Lower lobe of right lung (tissue), 2 donors: ENCODE data around the gene DOCK10. TPM values are rescaled to one million over a fixed set of nuclear protein-coding genes. Genes with fewer than 3 reads are reported as not detected.

Experiments
- ATAC-seq, 2 donors: fragments of 200-7000 bp; cut with Tn5 transposase; one replicate each; pipeline ENCODE4 v1.9.1; 2020 to 2022; ENCODE audit warnings: mild to moderate bottlenecking in 2 of 2, moderate library complexity in 2 of 2
- DNase-seq: peaks from one replicate; pipeline ENCODE4 v3.0.0-alpha.2; 2020
- H3K27ac ChIP-seq: fragments of 200-600 bp; one replicate; pipeline ENCODE4 v1.8.0; 2022
- H3K27me3 ChIP-seq: fragments of 200-600 bp; one replicate; pipeline ENCODE4 v1.8.0; 2022; ENCODE audit warnings: low read depth
- H3K36me3 ChIP-seq: fragments of 200-600 bp; one replicate; pipeline ENCODE4 v1.8.0; 2022; ENCODE audit warnings: mild to moderate bottlenecking
- H3K4me1 ChIP-seq: fragments of 200-600 bp; one replicate; pipeline ENCODE4 v1.8.0; 2022
- H3K4me3 ChIP-seq: fragments of 200-600 bp; one replicate; pipeline ENCODE4 v1.8.0; 2022; ENCODE audit warnings: mild to moderate bottlenecking
- H3K9me3 ChIP-seq: fragments of 200-600 bp; one replicate; pipeline ENCODE4 v1.8.0; 2022
- CTCF ChIP-seq: fragments of 200-600 bp; IDR thresholded peaks from one replicate; pipeline ENCODE4 v1.8.0; 2022; ENCODE audit warnings: antibody characterized with exemption, mild to moderate bottlenecking
- intact Hi-C: fragments of 100-400 bp; cut with DNase I; formaldehyde crosslinking; loops from one replicate; pipeline ENCODE4 v1.11.0; 2022
- total RNA-seq: library from RNA; stranded (reverse); fragmentation: NEBNext Ultra II Directional; extraction: Animal tissue kit (Norgen Biotek cat#: 25700); gene quantifications from one replicate; pipeline ENCODE4 v1.2.1, GENCODE V29; 2021
- donor health status: DM: no; HTN: yes; CAD: no; lungs with severe emphysema.

Gene DOCK10
- total RNA-seq, 1 donor from 2014 or later, result 52.3 TPM

GRCh38 chr2:224892574-224893204 is 149.6 kb downstream of the DOCK10 start:
- Histone ChIP-seq H3K27ac (no peak overlapping the region), H3K27me3 (no peaks in the 10 kb centered on the region), H3K9me3 (no peaks in the 10 kb centered on the region), H3K4me1 (peaks cover 11% of the 10 kb centered on the region), H3K4me3 (no peak overlapping the region), H3K36me3 (no peaks in the 10 kb centered on the region)
- DNase-seq (no peak), ATAC-seq (peak; percentile 40 to 76)
- intact Hi-C loops, result no loop called here
- no peak for TF ChIP-seq CTCF

- no peak overlapping the region for H3K4me3 ChIP-seq
- no peaks in the 10 kb centered on the region for H3K9me3 ChIP-seq
- H3K4me1 ChIP-seq, result peaks cover 11% of the 10 kb centered on the region
- no peak for TF ChIP-seq CTCF
- ATAC-seq (no peak), DNase-seq (no peak)
- no peak overlapping the region for H3K27ac ChIP-seq
- H3K36me3 ChIP-seq, result no peaks in the 10 kb centered on the region
- no peaks in the 10 kb centered on the region for H3K27me3 ChIP-seq
- intact Hi-C loops, result no loop called here
Observed at GRCh38 chr2:224890372-224890771, 151.9 kb downstream of the DOCK10 start.

- Histone ChIP-seq H3K27ac (no peak overlapping the region), H3K4me1 (peaks cover 6% of the 10 kb centered on the region), H3K36me3 (no peaks in the 10 kb centered on the region), H3K27me3 (no peaks in the 10 kb centered on the region), H3K4me3 (no peak overlapping the region), H3K9me3 (no peaks in the 10 kb centered on the region)
- no peak for TF ChIP-seq CTCF
- DNase-seq, result no peak
- intact Hi-C loops, result no loop called here
- ATAC-seq, result no peak
Observed at GRCh38 chr2:224887141-224887540, 155.1 kb downstream of the DOCK10 start.

GRCh38 chr2:224885836-224886547 is 156.3 kb downstream of the DOCK10 start:
- Histone ChIP-seq H3K27me3 (no peaks in the 10 kb centered on the region), H3K36me3 (no peaks in the 10 kb centered on the region), H3K9me3 (no peaks in the 10 kb centered on the region), H3K4me3 (no peak overlapping the region), H3K27ac (no peak overlapping the region), H3K4me1 (peaks cover 6% of the 10 kb centered on the region)
- intact Hi-C loops, result no loop called here
- TF ChIP-seq CTCF, result no peak
- DNase-seq (no peak), ATAC-seq (no peak)

GRCh38 chr2:224885291-224885690 is 157.0 kb downstream of the DOCK10 start:
- Histone ChIP-seq H3K9me3 (no peaks in the 10 kb centered on the region), H3K27me3 (no peaks in the 10 kb centered on the region), H3K4me3 (no peak overlapping the region), H3K4me1 (peaks cover 6% of the 10 kb centered on the region), H3K36me3 (no peaks in the 10 kb centered on the region), H3K27ac (no peak overlapping the region)
- intact Hi-C loops, result no loop called here
- no peak for TF ChIP-seq CTCF
- ATAC-seq, result no peak
- no peak for DNase-seq
